HUES64 (cell line): Measurements from ENCODE around the gene APOD.
A peak's percentile ranks its signal among the peaks of the same experiment; 100 is the strongest.
"Not testable (repeated sequence)": the region's sequence is repeated elsewhere in the genome, so short reads cannot be mapped to it uniquely, and the experiment has no call there.

Experiments
- H3K27ac ChIP-seq: 2 replicates; pipeline ENCODE4 v1.7.0; 2013; ENCODE audit warnings: low read depth, low read length, inconsistent platforms
- H3K27me3 ChIP-seq: 2 replicates; pipeline ENCODE4 v1.6.1; 2013; ENCODE audit warnings: mild to moderate bottlenecking, low read length; ENCODE audit not compliant: insufficient read depth
- H3K36me3 ChIP-seq: 2 replicates; pipeline ENCODE4 v1.6.1; 2013; ENCODE audit warnings: mild to moderate bottlenecking, low read length; ENCODE audit not compliant: insufficient read depth
- H3K4me1 ChIP-seq: 2 replicates; pipeline ENCODE4 v1.6.1; 2013; ENCODE audit warnings: mild to moderate bottlenecking, low read length, moderate library complexity; ENCODE audit not compliant: insufficient read depth
- H3K4me3 ChIP-seq: 2 replicates; pipeline ENCODE4 v1.5.1; 2013; ENCODE audit warnings: mild to moderate bottlenecking, low read length, moderate library complexity
- H3K9ac ChIP-seq: 2 replicates; pipeline ENCODE4 v1.6.1; 2013; ENCODE audit warnings: mild to moderate bottlenecking, low read depth, low read length
- H3K9me3 ChIP-seq: 2 replicates; pipeline ENCODE4 v1.6.1; 2013; ENCODE audit warnings: low read depth, low read length; ENCODE audit not compliant: insufficient read depth
- WGBS: fragments of 150-250, 120-280 bp; methylation state at CpG from one replicate; pipeline ENCODE4 v1.1.7; 2013; ENCODE audit warnings: missing lambda C conversion rate; 5-methylcytosine and 5-hydroxymethylcytosine counted together

The APOD gene

DNA sequence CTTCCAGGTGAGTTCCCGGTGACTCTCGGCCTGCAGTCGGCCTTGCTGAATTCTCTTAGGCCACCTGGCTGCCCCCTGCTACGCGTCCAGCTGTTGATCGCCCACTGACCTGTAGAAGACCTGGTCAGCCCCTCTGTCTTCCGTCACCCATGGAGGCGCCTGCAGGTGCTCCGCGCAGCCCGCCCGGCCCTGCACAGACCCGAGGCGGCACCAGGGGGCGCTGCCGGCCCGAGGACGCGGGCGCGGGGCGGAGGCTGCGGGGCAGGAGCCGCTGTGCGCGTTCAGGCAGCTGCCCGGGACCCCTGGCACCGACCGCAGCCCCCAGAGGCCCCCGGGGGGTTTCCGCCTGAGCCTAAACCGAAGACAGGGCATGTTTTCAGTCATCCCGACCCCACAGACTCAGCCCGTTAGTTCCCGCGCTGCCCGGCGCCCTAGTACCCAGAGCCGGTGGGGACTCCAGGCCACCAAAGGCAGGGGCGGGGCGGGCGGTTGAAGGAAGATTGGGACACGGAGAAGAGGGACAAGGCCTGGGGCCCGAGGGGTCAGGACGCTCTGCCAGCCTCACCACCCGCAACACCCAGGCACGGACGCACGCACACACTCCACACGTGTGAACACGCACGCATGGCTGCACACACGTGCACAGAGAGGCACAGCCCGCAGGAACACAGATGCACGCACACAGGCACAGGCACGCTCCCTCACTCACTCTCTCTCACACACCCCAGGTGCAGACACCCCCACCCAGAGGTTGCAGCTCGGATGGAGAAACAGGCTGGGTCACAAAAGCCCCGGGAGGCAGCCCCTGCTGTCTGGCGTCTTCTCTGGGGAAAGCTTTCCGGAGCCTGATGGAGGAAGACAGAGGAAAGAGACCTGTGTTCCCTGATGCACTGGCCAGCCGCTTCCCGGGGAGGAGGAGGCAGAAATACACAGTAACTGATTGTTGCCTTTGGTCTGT is 41.1 kb upstream of the APOD start:
- not testable (repeated sequence) for H3K9ac ChIP-seq, H3K27ac ChIP-seq
- 44% methylated on average over 11 of the region's 62 CpGs for WGBS

DNA sequence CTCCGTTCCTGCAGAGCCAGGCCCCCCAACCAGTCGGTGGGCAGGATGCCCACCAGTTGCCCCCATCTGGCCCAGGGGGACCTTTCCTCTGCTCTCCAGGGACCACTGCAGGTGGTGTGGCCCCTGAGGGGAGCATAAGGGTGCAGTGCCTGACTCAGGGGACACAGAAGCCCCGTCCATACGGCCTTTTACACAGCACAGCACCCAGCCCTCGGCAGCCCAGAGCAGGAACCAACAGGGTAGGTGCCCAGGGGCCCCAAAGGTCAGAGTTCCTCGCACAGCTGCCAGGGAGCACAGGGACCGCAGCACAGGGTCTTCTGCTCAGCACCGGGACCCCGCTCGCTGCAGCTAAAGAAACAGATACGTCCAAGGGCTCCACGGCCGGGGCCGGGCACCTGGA is 40.4 kb upstream of the APOD start:
- H3K27ac ChIP-seq, H3K36me3 ChIP-seq, H3K9ac ChIP-seq, H3K9me3 ChIP-seq, H3K4me3 ChIP-seq: not testable (repeated sequence)
- no CpG with 5 or more reads among the region's 14 CpGs for WGBS
- Histone ChIP-seq H3K4me1 (peaks cover 11% of the 10 kb centered on the region), H3K27me3 (peaks cover 12% of the 10 kb centered on the region)

More for the DNA sequence above, 41.1 kb upstream of the APOD start:
- Histone ChIP-seq H3K27me3 (peaks cover 12% of the 10 kb centered on the region), H3K4me3 (peak overlapping the region; percentile 32; the same call in 1 of the 2 replicates), H3K4me1 (peaks cover 11% of the 10 kb centered on the region)
- not testable (repeated sequence) for H3K9me3 ChIP-seq, H3K36me3 ChIP-seq

DNA sequence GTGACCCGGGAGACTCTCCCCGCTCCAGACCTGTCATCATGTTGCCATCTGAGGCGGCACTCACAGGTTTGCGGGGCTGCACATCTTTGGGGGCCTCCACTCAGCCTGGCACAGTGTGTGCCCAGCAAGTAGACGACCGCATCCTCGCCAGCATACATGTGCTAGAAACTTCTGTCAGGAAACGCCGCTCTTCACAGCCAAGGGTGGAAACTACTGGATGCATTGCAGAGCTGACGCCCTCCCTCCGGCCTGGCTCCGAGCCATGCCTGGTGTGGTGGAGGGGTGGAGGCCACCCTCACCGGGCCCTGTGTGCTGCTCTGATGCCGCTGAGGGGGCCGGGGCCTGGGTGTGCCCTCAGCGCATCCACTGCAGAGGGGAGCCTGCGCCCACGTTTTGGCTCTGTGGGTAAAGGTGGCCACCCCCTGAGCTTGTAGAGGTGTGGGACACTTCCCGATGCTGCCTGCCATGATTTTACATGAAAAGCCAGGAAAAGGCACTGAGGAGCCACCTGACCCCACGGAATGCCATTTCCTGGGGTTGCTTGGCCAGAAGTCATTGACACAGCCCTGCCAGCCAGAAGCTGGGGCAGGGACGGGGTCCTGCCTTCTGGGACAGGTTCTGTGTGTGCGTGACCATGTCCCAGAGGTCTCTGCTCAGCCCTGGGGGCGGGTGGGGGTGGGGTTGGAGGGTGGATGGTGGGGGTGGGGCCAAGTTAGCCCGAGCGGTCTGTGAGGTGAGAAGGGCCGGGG is 39.7 kb upstream of the APOD start:
- H3K4me3 ChIP-seq, H3K9me3 ChIP-seq, H3K9ac ChIP-seq, H3K27ac ChIP-seq, H3K36me3 ChIP-seq: not testable (repeated sequence)
- 91% methylated on average over 15 of the region's 26 CpGs for WGBS
- H3K4me1 ChIP-seq, result peaks cover 11% of the 10 kb centered on the region
- peaks cover 12% of the 10 kb centered on the region for H3K27me3 ChIP-seq

- H3K4me1 ChIP-seq, H3K36me3 ChIP-seq, H3K27ac ChIP-seq, H3K27me3 ChIP-seq, H3K9ac ChIP-seq, H3K9me3 ChIP-seq, H3K4me3 ChIP-seq: not testable (repeated sequence)
- 88% methylated on average over 6 of the region's 17 CpGs for WGBS
These were observed 38.9 kb upstream of the APOD start for GRCh38 chr3:195622523-195623170.

GRCh38 chr3:195622012-195622411 is 38.3 kb upstream of the APOD start:
- H3K9ac ChIP-seq, H3K4me3 ChIP-seq, H3K27me3 ChIP-seq, H3K9me3 ChIP-seq, H3K4me1 ChIP-seq, H3K27ac ChIP-seq, H3K36me3 ChIP-seq: not testable (repeated sequence)
- WGBS, result 83% methylated on average over 5 of the region's 6 CpGs

DNA sequence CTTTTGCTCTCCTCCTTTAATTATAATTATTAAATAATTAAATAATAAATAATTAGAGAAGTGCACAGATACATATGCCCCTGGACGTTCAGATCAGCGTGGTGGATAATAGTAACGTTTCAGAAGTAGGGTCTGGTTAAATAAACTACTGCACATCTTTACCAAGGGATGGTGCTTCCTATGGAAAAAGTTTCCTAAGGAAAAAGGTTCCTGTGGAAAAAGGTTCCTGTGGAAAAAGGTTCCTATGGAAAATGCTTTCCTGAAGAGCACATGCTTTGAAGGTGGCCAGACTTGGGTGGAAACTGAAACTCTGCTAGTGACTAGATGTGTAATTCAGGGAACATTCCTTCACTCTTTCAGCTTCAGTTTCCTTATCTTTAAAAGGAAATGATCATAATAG is 37.4 kb upstream of the APOD start:
- 96% methylated on average over 3 of the region's 3 CpGs for WGBS
- not testable (repeated sequence) for H3K27ac ChIP-seq, H3K27me3 ChIP-seq, H3K4me1 ChIP-seq, H3K36me3 ChIP-seq, H3K9me3 ChIP-seq, H3K4me3 ChIP-seq, H3K9ac ChIP-seq

- not testable (repeated sequence) for H3K4me3 ChIP-seq, H3K27ac ChIP-seq, H3K9me3 ChIP-seq, H3K4me1 ChIP-seq, H3K27me3 ChIP-seq, H3K36me3 ChIP-seq, H3K9ac ChIP-seq
- 100% methylated on average over 2 of the region's 3 CpGs for WGBS
These were observed 36.7 kb upstream of the APOD start for GRCh38 chr3:195620476-195620875.

- H3K27ac ChIP-seq, H3K4me3 ChIP-seq, H3K27me3 ChIP-seq, H3K9ac ChIP-seq, H3K9me3 ChIP-seq, H3K36me3 ChIP-seq, H3K4me1 ChIP-seq: not testable (repeated sequence)
- WGBS, result 87% methylated on average over 26 of the region's 26 CpGs
These were observed 36.0 kb upstream of the APOD start for GRCh38 chr3:195619591-195620369.

- H3K27me3 ChIP-seq, H3K9me3 ChIP-seq, H3K9ac ChIP-seq, H3K36me3 ChIP-seq, H3K4me1 ChIP-seq, H3K27ac ChIP-seq, H3K4me3 ChIP-seq: not testable (repeated sequence)
- 90% methylated on average over 20 of the region's 28 CpGs for WGBS
These were observed 34.3 kb upstream of the APOD start for GRCh38 chr3:195617784-195618659.

DNA sequence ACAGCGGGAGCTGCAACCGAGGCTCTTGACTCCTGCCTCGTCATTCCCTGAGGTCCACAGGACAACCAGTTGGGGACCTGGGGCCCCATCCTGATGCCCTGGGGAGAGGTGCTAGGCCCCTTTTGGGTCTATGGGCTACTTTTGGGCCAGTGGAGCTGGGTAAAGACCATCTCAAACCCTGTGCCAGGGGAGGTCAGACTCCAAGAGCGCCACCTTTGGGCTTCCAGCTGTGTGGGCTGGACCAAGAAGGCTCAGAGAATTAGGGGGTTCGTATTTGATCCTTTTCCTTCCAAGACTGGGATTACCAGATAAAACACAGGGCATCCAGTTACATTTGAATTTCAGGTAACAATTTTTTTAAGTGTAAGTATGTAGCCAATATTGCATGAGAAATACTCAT is 33.4 kb upstream of the APOD start:
- not testable (repeated sequence) for H3K9ac ChIP-seq, H3K4me3 ChIP-seq, H3K9me3 ChIP-seq, H3K27ac ChIP-seq, H3K4me1 ChIP-seq, H3K27me3 ChIP-seq, H3K36me3 ChIP-seq
- 89% methylated on average over 4 of the region's 5 CpGs for WGBS
